Prostate gland (tissue), 2 donors: ENCODE data around the gene HOXB7. TPM values are rescaled to one million over a fixed set of nuclear protein-coding genes. Genes with fewer than 3 reads are reported as not detected.

Source experiments
- DNase-seq: peaks from one replicate; pipeline ENCODE4 v3.0.0-alpha.2; 2019; ENCODE audit warnings: low spot score
- H3K27ac ChIP-seq, 2 donors: fragments of 200-600 bp; sonication (generic); 2 replicates each; pipeline ENCODE4 v1.5.1; 2017 to 2019
- H3K27me3 ChIP-seq: fragments of 200-600 bp; sonication (generic); replicated peaks from 2 replicates; pipeline ENCODE4 v1.5.1; 2019; ENCODE audit not compliant: insufficient read depth
- H3K36me3 ChIP-seq, 2 donors: fragments of 200-600 bp; sonication (generic); 1 replicate in 1 of 2; 2 replicates in 1 of 2; pipeline versions ENCODE4 v1.5.1 to v1.8.1; 2017 to 2019
- H3K4me1 ChIP-seq: fragments of 200-600 bp; sonication (generic); replicated peaks from 2 replicates; pipeline ENCODE4 v1.5.1; 2019
- H3K4me3 ChIP-seq, 2 donors: fragments of 200-600 bp; sonication (generic); 2 replicates each; pipeline ENCODE4 v1.5.1; 2017 to 2019
- H3K9me3 ChIP-seq: fragments of 200-600 bp; sonication (generic); 2 replicates; pipeline ENCODE4 v1.5.1; 2017
- POLR2A ChIP-seq: fragments of 450-650 bp; IDR thresholded peaks from one replicate; pipeline ENCODE4 v1.6.1; 2016; ENCODE audit warnings: antibody characterized with exemption, mild to moderate bottlenecking
- POLR2AphosphoS5 ChIP-seq: sonication (generic); formaldehyde crosslinking; IDR thresholded peaks from one replicate; pipeline ENCODE4 v1.6.1; 2017; ENCODE audit warnings: antibody characterized with exemption
- WGBS: methylation state at CpG from one replicate; pipeline ENCODE4 v1.1.5; 2018; 5-methylcytosine and 5-hydroxymethylcytosine counted together
- intact Hi-C: fragments of 100-400 bp; cut with DNase I; formaldehyde crosslinking; loops from one replicate; pipeline ENCODE4 v1.14.2; 2022
- total RNA-seq, 2 donors: library from RNA; depleted of rRNA; stranded (reverse); fragments of >200 nt; gene quantifications; one replicate each; pipeline ENCODE4 v1.1.0, GENCODE V29; 2016
- TF ChIP-seq, protein P1 (sequence below), 4 experiments: fragments of 200-600 bp in 2 of 4; fragments of 450-650 bp in 2 of 4; sonication (generic) in 2 of 4; IDR thresholded peaks; 1 replicate in 3 of 4; 2 replicates in 1 of 4; pipeline ENCODE4 v1.5.1; 2016 to 2019; ENCODE audit warnings: antibody characterized with exemption in 4 of 4, mild to moderate bottlenecking in 2 of 4, moderate library complexity in 2 of 4

HOXB7 gene
- total RNA-seq, 2 donors from 2014 or later: 0.73 to 3.4 TPM

DNA sequence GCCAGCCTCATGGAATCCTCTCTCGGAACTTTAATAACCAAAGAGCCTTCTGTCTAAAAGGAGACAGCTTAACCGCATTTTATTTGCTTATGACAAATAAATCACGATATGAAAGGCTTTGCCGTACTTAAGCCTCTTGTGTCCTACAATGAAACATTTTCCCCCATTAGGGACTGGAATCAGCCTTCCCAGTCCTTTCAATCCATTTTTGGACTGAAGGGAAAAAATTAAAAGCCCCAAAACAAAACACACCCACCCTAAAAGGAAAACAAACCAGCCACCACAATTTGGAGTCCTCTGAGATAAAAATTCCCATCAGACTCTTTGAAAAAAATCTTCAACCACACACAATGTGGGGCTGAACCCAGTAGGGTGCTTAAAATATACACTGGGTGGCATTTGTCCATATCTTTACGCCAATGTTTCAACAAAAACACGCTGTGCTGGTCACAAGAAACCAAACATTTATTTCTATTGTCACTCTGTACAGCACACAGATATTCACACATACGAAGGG lies 35.7 kb downstream of the HOXB7 start:
- no peaks in the 10 kb centered on the region for H3K36me3 ChIP-seq
- H3K9me3 ChIP-seq: no peaks in the 10 kb centered on the region
- 30% methylated on average over 7 of the region's 7 CpGs for WGBS
- no peaks in the 10 kb centered on the region for H3K4me1 ChIP-seq
- TF ChIP-seq, protein P1, sequence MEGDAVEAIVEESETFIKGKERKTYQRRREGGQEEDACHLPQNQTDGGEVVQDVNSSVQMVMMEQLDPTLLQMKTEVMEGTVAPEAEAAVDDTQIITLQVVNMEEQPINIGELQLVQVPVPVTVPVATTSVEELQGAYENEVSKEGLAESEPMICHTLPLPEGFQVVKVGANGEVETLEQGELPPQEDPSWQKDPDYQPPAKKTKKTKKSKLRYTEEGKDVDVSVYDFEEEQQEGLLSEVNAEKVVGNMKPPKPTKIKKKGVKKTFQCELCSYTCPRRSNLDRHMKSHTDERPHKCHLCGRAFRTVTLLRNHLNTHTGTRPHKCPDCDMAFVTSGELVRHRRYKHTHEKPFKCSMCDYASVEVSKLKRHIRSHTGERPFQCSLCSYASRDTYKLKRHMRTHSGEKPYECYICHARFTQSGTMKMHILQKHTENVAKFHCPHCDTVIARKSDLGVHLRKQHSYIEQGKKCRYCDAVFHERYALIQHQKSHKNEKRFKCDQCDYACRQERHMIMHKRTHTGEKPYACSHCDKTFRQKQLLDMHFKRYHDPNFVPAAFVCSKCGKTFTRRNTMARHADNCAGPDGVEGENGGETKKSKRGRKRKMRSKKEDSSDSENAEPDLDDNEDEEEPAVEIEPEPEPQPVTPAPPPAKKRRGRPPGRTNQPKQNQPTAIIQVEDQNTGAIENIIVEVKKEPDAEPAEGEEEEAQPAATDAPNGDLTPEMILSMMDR (IDR thresholded peaks at IDR 0.05): no peak
- no peak for TF ChIP-seq POLR2A
- no peak overlapping the region for H3K27ac ChIP-seq
- intact Hi-C loops: no loop called here
- no peak for DNase-seq
- peaks cover 45% of the 10 kb centered on the region for H3K27me3 ChIP-seq
- no peak overlapping the region for H3K4me3 ChIP-seq

DNA sequence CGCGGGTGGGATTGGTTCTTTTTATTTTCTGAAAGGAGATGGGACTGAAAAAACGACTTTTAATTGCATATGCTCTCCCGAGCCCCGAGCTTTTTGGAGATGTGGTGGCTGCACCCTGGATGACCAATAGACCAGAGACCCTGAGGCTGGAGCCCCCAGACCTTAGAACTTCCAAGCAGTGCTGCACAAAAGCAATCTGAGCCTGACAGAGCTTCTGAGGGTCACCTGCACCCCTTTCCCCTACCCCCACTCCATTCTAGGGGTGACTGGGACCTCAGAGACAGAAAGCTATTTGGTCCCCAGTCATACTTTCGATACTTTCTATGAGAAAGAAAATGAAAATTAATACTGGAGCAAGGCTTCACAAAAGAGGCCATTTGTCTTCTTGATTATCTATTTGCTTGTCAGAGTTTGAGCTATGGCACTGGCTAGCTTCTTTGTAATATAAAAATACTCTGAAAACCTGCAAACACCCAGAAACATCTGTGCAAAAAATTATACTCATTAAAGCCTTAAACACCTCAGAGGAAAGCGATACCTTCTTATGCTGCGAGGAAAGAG lies 36.2 kb downstream of the HOXB7 start:
- H3K4me3 ChIP-seq: no peak overlapping the region
- H3K27ac ChIP-seq: no peak overlapping the region
- TF ChIP-seq, protein P1 (IDR thresholded peaks at IDR 0.05): no peak
- TF ChIP-seq POLR2A (no peak), POLR2AphosphoS5 (no peak)
- DNase-seq: no peak
- WGBS: 35% methylated on average over 8 of the region's 8 CpGs
- intact Hi-C loops: no loop called here
- peaks cover 43% of the 10 kb centered on the region for H3K27me3 ChIP-seq
- no peaks in the 10 kb centered on the region for H3K4me1 ChIP-seq
- H3K36me3 ChIP-seq: no peaks in the 10 kb centered on the region
- H3K9me3 ChIP-seq: no peaks in the 10 kb centered on the region

DNA sequence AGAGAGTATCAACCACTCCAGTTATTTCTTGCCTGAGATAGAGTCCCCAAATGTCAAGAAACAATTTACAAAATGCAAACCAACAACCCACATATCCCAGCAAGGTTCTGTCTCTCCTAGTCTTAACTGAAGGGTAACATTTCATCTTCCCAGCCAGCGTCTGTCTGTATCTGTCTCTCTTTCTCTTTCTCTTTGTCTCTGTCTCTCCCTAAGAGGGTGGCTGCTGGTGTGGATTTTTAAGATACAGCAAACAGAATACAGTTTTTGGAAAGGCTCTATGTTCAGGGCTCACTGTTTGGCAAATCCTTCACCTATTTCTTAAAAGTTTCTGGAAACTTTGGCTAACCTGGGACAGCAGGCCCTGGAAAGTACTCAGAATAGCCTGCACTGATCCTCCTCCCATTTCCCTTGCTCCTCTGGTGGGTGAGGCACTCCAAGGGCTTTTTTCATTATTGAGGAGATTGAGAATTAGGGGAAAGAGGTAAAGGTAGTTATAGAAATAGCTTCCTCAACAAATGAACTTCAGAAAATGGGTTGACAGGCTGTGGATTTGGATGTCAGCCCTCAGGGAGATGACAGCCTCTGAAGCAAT lies 38.9 kb downstream of the HOXB7 start:
- TF ChIP-seq POLR2A (no peak), POLR2AphosphoS5 (no peak)
- TF ChIP-seq, protein P1 (IDR thresholded peaks at IDR 0.05): no peak
- H3K4me3 ChIP-seq: no peak overlapping the region
- H3K4me1 ChIP-seq: no peaks in the 10 kb centered on the region
- no peak overlapping the region for H3K27ac ChIP-seq
- WGBS: 92% methylated on average over 1 of the region's 1 CpG
- no peak for DNase-seq
- no peaks in the 10 kb centered on the region for H3K36me3 ChIP-seq
- intact Hi-C loops: no loop called here
- H3K9me3 ChIP-seq: no peaks in the 10 kb centered on the region
- peaks cover 32% of the 10 kb centered on the region for H3K27me3 ChIP-seq

DNA sequence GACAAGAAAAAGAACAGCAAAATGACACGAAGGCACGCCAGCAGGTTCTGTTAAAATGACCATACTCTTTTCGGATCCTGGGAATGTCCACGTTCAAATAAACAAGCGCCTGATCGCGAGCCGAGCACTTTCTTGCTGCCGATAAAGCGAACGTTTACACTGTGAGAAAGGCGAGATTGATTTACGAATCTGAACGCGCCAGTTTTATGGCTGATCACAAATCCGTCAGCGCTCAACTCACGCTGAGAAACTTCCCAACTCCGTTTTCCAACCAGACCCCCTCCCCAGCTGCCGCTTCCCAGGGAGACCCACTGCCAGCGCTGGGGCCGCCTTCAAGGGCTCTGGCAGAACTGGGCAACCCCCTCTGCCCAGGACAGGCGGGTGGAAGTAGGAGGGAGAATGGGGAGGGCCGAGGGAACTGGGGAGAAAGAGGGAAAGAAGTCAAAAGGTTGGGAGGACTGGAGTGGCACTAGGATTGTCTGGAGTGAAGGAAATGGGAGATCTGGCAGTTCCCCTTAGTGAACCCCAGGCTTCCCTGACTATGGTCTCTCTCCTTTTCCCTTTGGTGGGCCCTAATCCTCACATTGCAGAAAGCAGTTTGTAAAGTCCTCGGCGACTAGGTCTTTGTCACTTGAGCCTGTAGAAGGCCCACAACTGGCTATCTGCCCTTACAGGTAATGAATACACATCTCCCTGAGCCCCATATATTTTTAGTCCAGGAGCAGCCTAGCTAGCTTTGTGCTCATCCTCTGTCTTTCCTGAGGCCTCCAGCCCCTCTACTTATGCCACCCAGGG lies 39.6 kb downstream of the HOXB7 start:
- H3K27ac ChIP-seq: no peak overlapping the region

DNA sequence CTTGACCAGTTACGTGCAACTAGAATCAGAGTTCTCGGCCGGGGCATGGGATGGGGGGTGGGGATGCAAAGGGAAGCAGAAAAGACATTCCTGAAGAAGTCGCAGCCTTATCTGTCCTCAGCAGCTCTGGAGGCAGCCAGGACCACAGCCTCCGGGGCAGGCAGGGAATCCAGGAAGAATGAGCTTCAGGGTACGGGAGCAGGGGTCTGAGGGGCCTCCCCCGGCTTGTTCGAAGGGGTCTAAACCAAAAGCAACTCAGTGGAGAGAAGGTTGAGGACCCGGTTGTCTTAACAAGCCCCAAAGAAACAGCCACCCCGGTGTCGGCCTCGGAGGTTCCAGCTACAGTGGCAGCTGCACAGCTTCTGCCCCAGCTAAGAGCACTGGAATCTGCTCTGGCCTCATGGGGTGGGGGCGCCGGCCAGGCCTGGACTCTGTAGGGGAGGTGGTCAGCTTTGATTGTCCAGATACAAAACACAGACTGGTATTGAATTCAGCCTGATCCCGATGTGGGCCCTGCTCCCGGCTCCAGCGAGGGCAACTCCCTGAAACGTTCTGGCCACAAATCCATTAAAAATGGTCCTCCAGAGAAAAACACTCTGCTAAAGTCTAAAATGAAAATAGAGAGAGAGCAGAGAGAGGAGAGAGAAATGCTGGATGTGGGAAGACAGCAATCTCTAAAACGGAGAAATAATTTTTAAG lies 40.3 kb downstream of the HOXB7 start:
- TF ChIP-seq, protein P1 (IDR thresholded peaks at IDR 0.05): no peak
- TF ChIP-seq POLR2A: no peak
- no peak for TF ChIP-seq POLR2AphosphoS5
- H3K27ac ChIP-seq: no peak overlapping the region
- 38% methylated on average over 19 of the region's 19 CpGs for WGBS

More for the DNA sequence above, 39.6 kb downstream of the HOXB7 start:
- 43% methylated on average over 26 of the region's 26 CpGs for WGBS
- no peaks in the 10 kb centered on the region for H3K4me1 ChIP-seq
- peaks cover 25% of the 10 kb centered on the region for H3K27me3 ChIP-seq
- intact Hi-C loops: no loop called here
- H3K4me3 ChIP-seq: no peak overlapping the region
- TF ChIP-seq POLR2AphosphoS5: no peak
- H3K36me3 ChIP-seq: no peaks in the 10 kb centered on the region
- no peak for DNase-seq
- H3K9me3 ChIP-seq: no peaks in the 10 kb centered on the region

More for the DNA sequence above, 40.3 kb downstream of the HOXB7 start:
- Histone ChIP-seq H3K27me3 (peaks cover 18% of the 10 kb centered on the region), H3K9me3 (no peaks in the 10 kb centered on the region), H3K4me3 (no peak overlapping the region), H3K4me1 (no peaks in the 10 kb centered on the region), H3K36me3 (no peaks in the 10 kb centered on the region)
- intact Hi-C loops: no loop called here
- no peak for DNase-seq
